B cell (primary cell): ENCODE measurements around the gene IRS1. TPM values are rescaled to one million over a fixed set of nuclear protein-coding genes. Genes with fewer than 3 reads are reported as not detected.

Experiments used
- ATAC-seq: fragments of 200-7000 bp; cut with Tn5 transposase; one replicate; pipeline ENCODE4 v1.10.0; 2021; ENCODE audit warnings: low read depth, mild to moderate bottlenecking, moderate number of reproducible peaks, moderate library complexity
- CTCF ChIA-PET: fragments of 350-600 bp; sonication (Branson Sonifier 250); formaldehyde crosslinking; loops from one replicate; lab custom pipeline; 2021; ENCODE audit warnings: antibody characterized with exemption, inconsistent platforms; lab: Charles Lee
- POLR2A ChIA-PET: fragments of 350-600 bp; sonication (Branson Sonifier 250); formaldehyde crosslinking; loops from one replicate; lab custom pipeline; 2021; ENCODE audit warnings: antibody characterized with exemption; lab: Charles Lee
- DNase-seq: peaks from one replicate; pipeline ENCODE4 v3.0.0; 2013
- H2AFZ ChIP-seq: 2 replicates; pipeline ENCODE4 v1.6.1; 2012; ENCODE audit warnings: mild to moderate bottlenecking, low read depth, low read length; ENCODE audit not compliant: insufficient read depth, poor library complexity, severe bottlenecking
- H3K27ac ChIP-seq, 2 donors: 1 replicate in 1 of 2; 2 replicates in 1 of 2; pipeline ENCODE4 v1.5.1; 2012 to 2013; ENCODE audit warnings: low read length in 2 of 2, mild to moderate bottlenecking in 2 of 2, moderate library complexity in 1 of 2
- H3K27me3 ChIP-seq, 4 experiments: fragments of 200-600 bp in 1 of 4; sonication (generic) in 1 of 4; replicated peaks in 1 of 4; 1 replicate in 2 of 4; 2 replicates in 2 of 4; pipeline versions ENCODE4 v1.6.1 to v1.7.0; 2013 to 2016; ENCODE audit warnings: low read length in 3 of 4, mild to moderate bottlenecking in 2 of 4, mixed read lengths in 1 of 4, moderate library complexity in 1 of 4; ENCODE audit not compliant: insufficient read depth in 4 of 4, control insufficient read depth in 3 of 4; ENCODE audit errors: control extremely low read depth in 1 of 4
- H3K36me3 ChIP-seq, 2 experiments: replicated peaks in 1 of 2; 1 replicate in 1 of 2; 2 replicates in 1 of 2; pipeline versions ENCODE4 v1.6.1 to v1.7.1; 2013; ENCODE audit warnings: low read length in 1 of 2; ENCODE audit not compliant: insufficient read depth in 2 of 2, control insufficient read depth in 1 of 2; ENCODE audit errors: control extremely low read depth in 1 of 2, extremely low read depth in 1 of 2
- H3K4me1 ChIP-seq, 2 donors: fragments of 200-600 bp in 1 of 2; sonication (generic) in 1 of 2; 1 replicate in 1 of 2; 2 replicates in 1 of 2; pipeline versions ENCODE4 v1.5.1 to v1.6.1; 2013 to 2017; ENCODE audit warnings: low read length in 2 of 2; ENCODE audit not compliant: control insufficient read depth in 2 of 2, insufficient read depth in 2 of 2
- H3K4me2 ChIP-seq: replicated peaks from 2 replicates; pipeline ENCODE3; 2012; ENCODE audit warnings: mild to moderate bottlenecking, low read depth, low read length; ENCODE audit not compliant: poor library complexity, severe bottlenecking
- H3K4me3 ChIP-seq, 5 experiments: fragments of 200-600 bp in 1 of 5; sonication (generic) in 1 of 5; 1 replicate in 3 of 5; 2 replicates in 2 of 5; pipeline versions ENCODE4 v1.5.1 to v1.7.0; 2011 to 2016; ENCODE audit warnings: low read length in 4 of 5, mild to moderate bottlenecking in 4 of 5, low read depth in 2 of 5, control low read depth in 1 of 5, moderate library complexity in 1 of 5; ENCODE audit not compliant: insufficient read depth in 1 of 5; ENCODE audit errors: control extremely low read depth in 1 of 5, extremely low read depth in 1 of 5
- H3K79me2 ChIP-seq: fragments of 200-600 bp; sonication (generic); one replicate; pipeline ENCODE4 v1.6.0; 2016; ENCODE audit warnings: low read length; ENCODE audit not compliant: control insufficient read depth, insufficient read depth
- H3K9ac ChIP-seq: fragments of 200-600 bp; sonication (generic); 2 replicates; pipeline ENCODE4 v1.6.1; 2017; ENCODE audit warnings: mild to moderate bottlenecking, low read length, moderate library complexity
- H3K9me3 ChIP-seq, 3 donors: one replicate each; pipeline versions ENCODE4 v1.6.1 to v1.7.1; 2013; ENCODE audit warnings: low read length in 2 of 3; ENCODE audit not compliant: control insufficient read depth in 2 of 3, insufficient read depth in 1 of 3; ENCODE audit errors: control extremely low read depth in 1 of 3
- H4K20me1 ChIP-seq: 2 replicates; pipeline ENCODE4 v1.6.0; 2012; ENCODE audit warnings: mild to moderate bottlenecking, low read length; ENCODE audit not compliant: insufficient read depth, control insufficient read depth, poor library complexity, severe bottlenecking
- H3K27ac Mint-ChIP-seq: one replicate; pipeline ENCODE4 v1.8.0; 2021; ENCODE audit warnings: mixed read lengths
- H3K27me3 Mint-ChIP-seq: one replicate; pipeline ENCODE4 v1.8.0; 2021; ENCODE audit warnings: mixed read lengths
- H3K4me1 Mint-ChIP-seq: one replicate; pipeline ENCODE4 v1.8.0; 2021; ENCODE audit warnings: mixed read lengths
- H3K4me3 Mint-ChIP-seq: one replicate; pipeline ENCODE4 v1.8.0; 2021; ENCODE audit warnings: mixed read lengths
- H3K9me3 Mint-ChIP-seq: one replicate; pipeline ENCODE4 v1.8.0; 2022; ENCODE audit warnings: mixed read lengths; ENCODE audit not compliant: insufficient read depth
- CTCF ChIP-seq: fragments of 200-600 bp; IDR thresholded peaks from one replicate; pipeline ENCODE4 v1.8.0; 2022; ENCODE audit warnings: antibody characterized with exemption, mild to moderate bottlenecking
- EZH2 ChIP-seq: IDR thresholded peaks from 2 replicates; pipeline ENCODE4 v1.6.1; 2012; ENCODE audit warnings: borderline replicate concordance, low read depth, mild to moderate bottlenecking, moderate library complexity, low read length; ENCODE audit not compliant: insufficient read depth, poor library complexity, severe bottlenecking
- WGBS: methylation state at CpG from one replicate; pipeline ENCODE4 v1.1.5; 2013; ENCODE audit warnings: missing lambda C conversion rate; ENCODE audit not compliant: insufficient coverage; 5-methylcytosine and 5-hydroxymethylcytosine counted together
- intact Hi-C: fragments of 100-400 bp; cut with micrococcal nuclease; formaldehyde crosslinking; loops from one replicate; pipeline ENCODE4 v1.10.0; 2022
- polyA plus RNA-seq: library from polyadenylated mRNA; depleted of rRNA; stranded (reverse); fragments of >200 nt; gene quantifications from 2 replicates; pipeline ENCODE4 v1.2.3, GENCODE V29; 2012
- total RNA-seq, 2 donors: library from RNA; stranded (reverse); fragments of 120-200 nt in 1 of 2; gene quantifications; 1 replicate in 1 of 2; 2 replicates in 1 of 2; pipeline versions ENCODE4 v1.2.3 to v1.2.4, GENCODE V29; 2013 to 2022

IRS1 gene
- total and polyA plus RNA-seq, 2 donors (not counting 1 experiment from before 2014, with no cell fraction given): 3.8 to 11.9 TPM

- no CpG with 5 or more reads among the region's 4 CpGs for WGBS
- intact Hi-C loops: loop anchor here (5.0 to 10.0 kb wide), 4 partner anchors 469 to 1859 kb away; partner anchors contain the start of genes DOCK10 and MFF
- Histone ChIP-seq H4K20me1 (peaks cover 9% of the 10 kb centered on the region), H3K4me2 (no peak overlapping the region), H3K9ac (no peak overlapping the region), H2AFZ (no peak overlapping the region), H3K4me1 (peaks cover 12 to 25% of the 10 kb centered on the region in 2 donors), H3K27me3 (no peaks in the 10 kb centered on the region), H3K79me2 (peaks cover 11% of the 10 kb centered on the region), H3K9me3 (peaks cover 0 to 16% (median 0%) of the 10 kb centered on the region in 3 donors), H3K4me3 (no peak overlapping the region), H3K27ac (no peak overlapping the region), H3K36me3 (no peaks in the 10 kb centered on the region)
- TF ChIP-seq CTCF (no peak), EZH2 (no peak)
- ATAC-seq (no peak), DNase-seq (no peak)
- CTCF ChIA-PET: interaction anchor here (0.5 kb wide), 1 partner anchor 1867 kb away, joined by 3 read pairs; no protein-coding TSS in a partner anchor
- Mint-ChIP-seq H3K4me1 (peaks cover 45% of the 10 kb centered on the region), H3K27ac (peak overlapping the region; percentile 47), H3K4me3 (peak overlapping the region; percentile 37), H3K27me3 (no peaks in the 10 kb centered on the region), H3K9me3 (no peaks in the 10 kb centered on the region)
- POLR2A ChIA-PET: no interaction called here
These were observed 5.4 kb downstream of the IRS1 start for GRCh38 chr2:226794196-226794661.

DNA sequence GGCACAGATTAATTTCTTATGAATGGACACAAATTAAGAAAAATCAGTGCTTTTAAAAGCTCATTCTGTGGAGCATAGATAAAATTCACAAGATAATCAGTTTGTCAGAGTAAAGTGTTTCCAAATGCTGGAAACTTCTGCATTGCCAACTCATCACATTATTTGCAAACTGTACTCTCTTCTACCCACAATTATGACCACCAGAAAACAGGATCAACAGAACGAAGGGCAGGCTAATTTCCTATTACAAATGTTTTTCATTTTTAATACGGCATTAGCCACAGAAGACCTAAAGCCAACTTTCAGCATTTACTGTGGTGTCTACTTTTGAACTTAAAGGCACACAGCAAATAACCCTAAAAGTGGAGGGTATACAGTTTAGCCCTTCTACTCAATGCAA lies 6.0 kb downstream of the IRS1 start:
- Mint-ChIP-seq H3K4me3 (no peak overlapping the region), H3K4me1 (peaks cover 45% of the 10 kb centered on the region), H3K9me3 (no peaks in the 10 kb centered on the region), H3K27ac (no peak overlapping the region), H3K27me3 (no peaks in the 10 kb centered on the region)
- peaks cover 0 to 16% (median 0%) of the 10 kb centered on the region in 3 donors for H3K9me3 ChIP-seq
- H3K9ac ChIP-seq: no peak overlapping the region
- no peak overlapping the region for H3K4me2 ChIP-seq
- peaks cover 11% of the 10 kb centered on the region for H3K79me2 ChIP-seq
- TF ChIP-seq EZH2: no peak
- H4K20me1 ChIP-seq: peaks cover 9% of the 10 kb centered on the region
- no peak overlapping the region for H3K27ac ChIP-seq
- ATAC-seq (no peak), DNase-seq (no peak)
- intact Hi-C loops: loop anchor here (5.0 to 10.0 kb wide), 4 partner anchors 469 to 1859 kb away; partner anchors contain the start of genes DOCK10 and MFF
- CTCF ChIA-PET: no interaction called here
- WGBS: no CpG with 5 or more reads among the region's 2 CpGs
- no peak overlapping the region for H2AFZ ChIP-seq
- POLR2A ChIA-PET: no interaction called here
- no peaks in the 10 kb centered on the region for H3K27me3 ChIP-seq
- H3K4me3 ChIP-seq: no peak overlapping the region
- H3K4me1 ChIP-seq: peaks cover 12 to 25% of the 10 kb centered on the region in 2 donors
- no peaks in the 10 kb centered on the region for H3K36me3 ChIP-seq
